H9 (cell line): ENCODE data around the gene RRBP1. TPM values are rescaled to one million over a fixed set of nuclear protein-coding genes. Genes with fewer than 3 reads are reported as not detected.

Source experiments
- DNase-seq: peaks from one replicate; pipeline ENCODE4 v3.0.0-alpha.2; 2017
- H2AFZ ChIP-seq: one replicate; pipeline ENCODE4 v1.6.1; 2013; ENCODE audit warnings: mild to moderate bottlenecking, low read length, control low read depth, moderate library complexity
- H2AK5ac ChIP-seq: 2 replicates; pipeline ENCODE4 v1.6.1; 2013; ENCODE audit warnings: low read length, control low read depth, mixed read lengths; ENCODE audit not compliant: insufficient read length
- H2BK120ac ChIP-seq: one replicate; pipeline ENCODE4 v1.6.1; 2013; ENCODE audit warnings: low read depth, mild to moderate bottlenecking, low read length, control low read depth, inconsistent platforms; ENCODE audit not compliant: poor library complexity, severe bottlenecking
- H2BK12ac ChIP-seq: 2 replicates; pipeline ENCODE4 v1.6.1; 2013; ENCODE audit warnings: low read length, control low read depth, mixed read lengths, low read depth; ENCODE audit not compliant: insufficient read length
- H2BK15ac ChIP-seq: 2 replicates; pipeline ENCODE4 v1.6.1; 2013; ENCODE audit warnings: low read depth, low read length, control low read depth
- H2BK20ac ChIP-seq: one replicate; pipeline ENCODE4 v1.6.1; 2013; ENCODE audit warnings: low read depth, mild to moderate bottlenecking, low read length, control low read depth, inconsistent platforms; ENCODE audit not compliant: poor library complexity, severe bottlenecking
- H2BK5ac ChIP-seq: 2 replicates; pipeline ENCODE4 v1.6.1; 2013; ENCODE audit warnings: low read length, control low read depth, mixed read lengths; ENCODE audit not compliant: insufficient read length
- H3K14ac ChIP-seq: 2 replicates; pipeline ENCODE4 v1.6.1; 2013; ENCODE audit warnings: low read length, control low read depth; ENCODE audit not compliant: insufficient read depth
- H3K18ac ChIP-seq: 2 replicates; pipeline ENCODE4 v1.6.1; 2013; ENCODE audit warnings: low read depth, mild to moderate bottlenecking, mixed read lengths, low read length, control low read depth; ENCODE audit not compliant: insufficient read length
- H3K23ac ChIP-seq: 2 replicates; pipeline ENCODE4 v1.6.1; 2013; ENCODE audit warnings: low read length, control low read depth, mixed read lengths, low read depth; ENCODE audit not compliant: insufficient read length
- H3K23me2 ChIP-seq: 2 replicates; pipeline ENCODE4 v1.6.1; 2013; ENCODE audit warnings: low read depth, mild to moderate bottlenecking, mixed read lengths, low read length, control low read depth; ENCODE audit not compliant: insufficient read length, poor library complexity, severe bottlenecking
- H3K27ac ChIP-seq: 2 replicates; pipeline ENCODE4 v1.5.1; 2013; ENCODE audit warnings: low read length, control low read depth, mixed read lengths, low read depth; ENCODE audit not compliant: insufficient read length
- H3K27me3 ChIP-seq: 2 replicates; pipeline ENCODE4 v1.6.1; 2013; ENCODE audit warnings: low read length, control low read depth, inconsistent platforms; ENCODE audit not compliant: insufficient read depth
- H3K4ac ChIP-seq: 2 replicates; pipeline ENCODE4 v1.6.1; 2013; ENCODE audit warnings: low read depth, mild to moderate bottlenecking, control low read depth, inconsistent platforms, low read length, moderate library complexity
- H3K4me1 ChIP-seq: 2 replicates; pipeline ENCODE4 v1.6.1; 2013; ENCODE audit warnings: low read length, control low read depth, inconsistent platforms; ENCODE audit not compliant: insufficient read depth
- H3K4me2 ChIP-seq: 2 replicates; pipeline ENCODE4 v1.6.1; 2013; ENCODE audit warnings: low read length, control low read depth, mixed read lengths; ENCODE audit not compliant: insufficient read length, insufficient read depth
- H3K56ac ChIP-seq: 2 replicates; pipeline ENCODE4 v1.6.1; 2013; ENCODE audit warnings: low read depth, mild to moderate bottlenecking, mixed read lengths, low read length, control low read depth; ENCODE audit not compliant: insufficient read length
- H3K79me1 ChIP-seq: 2 replicates; pipeline ENCODE4 v1.6.1; 2013; ENCODE audit warnings: low read depth, mild to moderate bottlenecking, moderate library complexity, low read length, control low read depth, inconsistent platforms; ENCODE audit not compliant: insufficient read depth, poor library complexity, severe bottlenecking
- H3K79me2 ChIP-seq: 2 replicates; pipeline ENCODE4 v1.6.1; 2013; ENCODE audit warnings: low read length, control low read depth, inconsistent platforms; ENCODE audit not compliant: insufficient read depth
- H3K9ac ChIP-seq: 2 replicates; pipeline ENCODE4 v1.6.1; 2013; ENCODE audit warnings: low read length, control low read depth, mixed read lengths; ENCODE audit not compliant: insufficient read length; ENCODE audit errors: extremely low read depth
- H3K9me3 ChIP-seq: one replicate; pipeline ENCODE4 v1.6.1; 2013; ENCODE audit warnings: low read depth, low read length, inconsistent platforms; ENCODE audit not compliant: control insufficient read depth
- H3T11ph ChIP-seq: one replicate; pipeline ENCODE4 v1.6.1; 2013; ENCODE audit warnings: mild to moderate bottlenecking, low read length, control low read depth, inconsistent platforms
- H4K20me1 ChIP-seq: one replicate; pipeline ENCODE4 v1.6.1; 2013; ENCODE audit not compliant: control insufficient read depth, insufficient read length, insufficient read depth
- H4K5ac ChIP-seq: 2 replicates; pipeline ENCODE4 v1.6.1; 2013; ENCODE audit warnings: low read depth, mild to moderate bottlenecking, mixed read lengths, low read length, control low read depth; ENCODE audit not compliant: insufficient read length
- H4K8ac ChIP-seq: replicated peaks from 2 replicates; pipeline ENCODE4 v1.6.1; 2013; ENCODE audit warnings: low read length, control low read depth, mixed read lengths, low read depth; ENCODE audit not compliant: insufficient read length
- H4K91ac ChIP-seq: 2 replicates; pipeline ENCODE4 v1.6.1; 2013; ENCODE audit warnings: low read depth, mild to moderate bottlenecking, moderate library complexity, mixed read lengths, low read length, control low read depth; ENCODE audit not compliant: insufficient read length
- H3K27ac Mint-ChIP-seq, 3 experiments: 2 replicates in 2 of 3; 3 replicates in 1 of 3; pipeline ENCODE4 v1.8.0; 2020 to 2021; ENCODE audit warnings: mixed read lengths in 3 of 3, mild to moderate bottlenecking in 1 of 3, moderate library complexity in 1 of 3
- H3K27me3 Mint-ChIP-seq: 2 replicates; pipeline ENCODE4 v1.8.0; 2021; ENCODE audit warnings: low read depth, mild to moderate bottlenecking, moderate library complexity, mixed read lengths
- H3K36me3 Mint-ChIP-seq, 3 experiments: 2 replicates in 2 of 3; 3 replicates in 1 of 3; pipeline ENCODE4 v1.8.0; 2020 to 2021; ENCODE audit warnings: low read depth in 3 of 3, mixed read lengths in 3 of 3; ENCODE audit not compliant: insufficient read depth in 1 of 3
- H3K4me1 Mint-ChIP-seq, 2 experiments: 2 replicates each; pipeline ENCODE4 v1.8.0; 2020; ENCODE audit warnings: mixed read lengths in 2 of 2
- H3K4me3 Mint-ChIP-seq, 2 experiments: 2 replicates in 1 of 2; 3 replicates in 1 of 2; pipeline ENCODE4 v1.8.0; 2020 to 2021; ENCODE audit warnings: mild to moderate bottlenecking in 2 of 2, mixed read lengths in 2 of 2, moderate library complexity in 1 of 2
- H3K9me3 Mint-ChIP-seq, 2 experiments: 2 replicates in 1 of 2; 3 replicates in 1 of 2; pipeline ENCODE4 v1.8.0; 2020; ENCODE audit warnings: mild to moderate bottlenecking in 2 of 2, mixed read lengths in 2 of 2, moderate library complexity in 1 of 2
- CTCF ChIP-seq: fragments of 200-600 bp; sonication (generic); conservative IDR thresholded peaks from 3 replicates; pipeline ENCODE4 v1.8.0; 2021; ENCODE audit warnings: antibody characterized with exemption, mild to moderate bottlenecking
- WGBS: extraction: QIAGEN DNeasy Blood & Tissue Kit; methylation state at CpG from one replicate; pipeline ENCODE4 v1.1.7; 2013; ENCODE audit warnings: missing lambda C conversion rate, low lambda C conversion rate, mixed read lengths; ENCODE audit not compliant: insufficient read length; ENCODE audit errors: extremely low coverage; 5-methylcytosine and 5-hydroxymethylcytosine counted together
- total RNA-seq: library from RNA; stranded (reverse); gene quantifications from 2 replicates; pipeline ENCODE4 v1.2.1, GENCODE V29; 2021

Gene RRBP1
- total RNA-seq, 1 experiment from 2014 or later, result 97.8 TPM

- no peaks in the 10 kb centered on the region for H3K9me3 Mint-ChIP-seq
- Histone ChIP-seq H2BK12ac (no peak overlapping the region), H3K79me1 (no peaks in the 10 kb centered on the region), H2BK5ac (no peak overlapping the region), H3K56ac (no peak overlapping the region), H2BK120ac (no peak overlapping the region), H3K27me3 (no peaks in the 10 kb centered on the region), H4K8ac (no peak overlapping the region), H3K27ac (no peak overlapping the region), H4K20me1 (peaks cover 2% of the 10 kb centered on the region), H3K79me2 (no peaks in the 10 kb centered on the region), H3T11ph (no peak overlapping the region), H3K4me2 (no peak overlapping the region), H3K9me3 (no peaks in the 10 kb centered on the region), H2AK5ac (no peak overlapping the region), H3K14ac (peak overlapping the region; percentile 2; the same call in 1 of the 2 replicates), H3K4me1 (peaks cover 2% of the 10 kb centered on the region; the same call in 1 of the 2 replicates), H3K9ac (no peak overlapping the region), H3K23me2 (no peaks in the 10 kb centered on the region), H2BK20ac (no peak overlapping the region), H3K23ac (no peak overlapping the region), H3K4ac (no peak overlapping the region), H3K18ac (no peak overlapping the region), H4K91ac (no peak overlapping the region), H2AFZ (no peak overlapping the region), H2BK15ac (no peak overlapping the region), H4K5ac (no peak overlapping the region)
- no peak overlapping the region; a peak in 1 of 7 replicates for H3K27ac Mint-ChIP-seq
- H3K4me1 Mint-ChIP-seq, result peaks cover 21% of the 10 kb centered on the region in 2 experiments
- H3K4me3 Mint-ChIP-seq, result no peak overlapping the region
- no peak for TF ChIP-seq CTCF
- no peak for DNase-seq
- WGBS, result no CpG with 5 or more reads among the region's 12 CpGs
- H3K27me3 Mint-ChIP-seq, result peaks cover 2% of the 10 kb centered on the region
- H3K36me3 Mint-ChIP-seq, result no peaks in the 10 kb centered on the region
Observed at GRCh38 chr20:17709361-17710293, 27.6 kb upstream of the RRBP1 start.
